A549 (cell line): ENCODE data around the gene SLC27A2. TPM values are rescaled to one million over a fixed set of nuclear protein-coding genes. Genes with fewer than 3 reads are reported as not detected.
A peak's percentile ranks its signal among the peaks of the same experiment; 100 is the strongest.
"Not testable (repeated sequence)": the region's sequence is repeated elsewhere in the genome, so short reads cannot be mapped to it uniquely, and the experiment has no call there.

Experiments
- ATAC-seq, 2 experiments: fragments of 200-7000 bp in 1 of 2; fragments of >200 bp in 1 of 2; cut with Nextera tagmentation in 1 of 2; cut with Tn5 transposase in 1 of 2; 3 replicates each; pipeline versions ENCODE4 v1.8.0 to v1.9.1; 2018 to 2020; ENCODE audit warnings: mild to moderate bottlenecking in 1 of 2, moderate library complexity in 1 of 2
- CTCF ChIA-PET: fragments of 300-600 bp; sonication (Branson Sonifier 250); formaldehyde crosslinking; extraction: SDS; loops from one replicate; lab custom pipeline; 2021; ENCODE audit warnings: antibody characterized with exemption, inconsistent platforms; lab: Yijun Ruan, JAX
- POLR2A ChIA-PET: fragments of 350-600 bp; formaldehyde crosslinking; extraction: SDS; loops from one replicate; lab custom pipeline; 2021; ENCODE audit warnings: antibody characterized with exemption, inconsistent platforms; lab: Yijun Ruan, JAX
- DNase-seq, 2 experiments: peaks; one replicate each; pipeline versions ENCODE4 v3.0.0 to v3.0.0-alpha.2; 2011 to 2016; ENCODE audit warnings: low read depth in 1 of 2, low spot score in 1 of 2
- FAIRE-seq: peaks from 2 replicates; lab custom pipeline; 2011; peaks lifted over from hg19 to GRCh38; lab: Jason Lieb, UNC
- H3K27ac ChIP-seq, 2 experiments: fragments of >200 bp; sonication (Bioruptor Twin); formaldehyde crosslinking; 3 replicates each; pipeline ENCODE4 v1.5.1; 2016 to 2017
- H3K4me1 ChIP-seq: fragments of >200 bp; sonication (Bioruptor Twin); formaldehyde crosslinking; 3 replicates; pipeline ENCODE4 v1.6.1; 2016
- H3K4me2 ChIP-seq: fragments of >200 bp; sonication (Bioruptor Twin); formaldehyde crosslinking; 3 replicates; pipeline ENCODE4 v1.6.1; 2016
- H3K4me3 ChIP-seq: fragments of >200 bp; sonication (Bioruptor Twin); formaldehyde crosslinking; 3 replicates; pipeline ENCODE4 v1.5.1; 2016
- H3K9me3 ChIP-seq: fragments of >200 bp; sonication (Bioruptor Twin); formaldehyde crosslinking; 3 replicates; pipeline ENCODE4 v1.6.1; 2016
- BCL3 ChIP-seq: fragments of >200 bp; sonication (Bioruptor Twin); formaldehyde crosslinking; IDR thresholded peaks from 3 replicates; pipeline ENCODE4 v1.6.1; 2016
- CHD4 ChIP-seq: fragments of 200-600 bp; sonication (generic); IDR thresholded peaks from 2 replicates; pipeline ENCODE4 v1.6.1; 2016; ENCODE audit warnings: antibody characterized with exemption, mild to moderate bottlenecking, borderline replicate concordance
- EHF ChIP-seq: fragments of 250-450 bp; sonication (Bioruptor Pico); IDR thresholded peaks from 2 replicates; pipeline ENCODE4 v1.5.0; 2020; ENCODE audit warnings: mild to moderate bottlenecking
- EP300 ChIP-seq, 2 experiments: fragments of >200 bp; sonication (Bioruptor Twin); formaldehyde crosslinking; IDR thresholded peaks; 2 replicates in 1 of 2; 3 replicates in 1 of 2; pipeline ENCODE4 v1.6.1; 2016 to 2017
- HDAC2 ChIP-seq: fragments of 200-600 bp; sonication (generic); IDR thresholded peaks from 2 replicates; pipeline ENCODE4 v1.6.1; 2016
- HEYL ChIP-seq: fragments of 250-450 bp; sonication (Bioruptor Pico); IDR thresholded peaks from 2 replicates; pipeline ENCODE4 v1.8.0; 2021; ENCODE audit warnings: mild to moderate bottlenecking, moderate library complexity
- HOXB13 ChIP-seq: fragments of 250-450 bp; sonication (Bioruptor Pico); IDR thresholded peaks from 2 replicates; pipeline ENCODE4 v1.5.0; 2020; ENCODE audit warnings: low read depth, mild to moderate bottlenecking, moderate library complexity
- HOXB5 ChIP-seq: fragments of 250-450 bp; sonication (Bioruptor Pico); IDR thresholded peaks from 2 replicates; pipeline ENCODE4 v1.5.0; 2020; ENCODE audit warnings: mild to moderate bottlenecking, moderate library complexity
- JUNB ChIP-seq: fragments of >200 bp; sonication (Bioruptor Twin); formaldehyde crosslinking; IDR thresholded peaks from 2 replicates; pipeline ENCODE4 v1.6.1; 2016
- MAFK ChIP-seq: fragments of 450-650 bp; IDR thresholded peaks from 2 replicates; pipeline ENCODE4 v1.6.1; 2014; ENCODE audit not compliant: partially characterized antibody
- NPAS2 ChIP-seq: fragments of 250-450 bp; sonication (Bioruptor Pico); IDR thresholded peaks from 2 replicates; pipeline ENCODE4 v1.8.0; 2022; ENCODE audit warnings: mild to moderate bottlenecking, moderate library complexity, borderline replicate concordance
- PHF8 ChIP-seq: fragments of 200-600 bp; sonication (generic); IDR thresholded peaks from 2 replicates; pipeline ENCODE4 v1.6.1; 2016; ENCODE audit warnings: low read depth, mild to moderate bottlenecking, antibody characterized with exemption, moderate library complexity, borderline replicate concordance
- RAD21 ChIP-seq, 2 experiments: fragments of >200 bp in 1 of 2; sonication (Bioruptor Twin) in 1 of 2; formaldehyde crosslinking in 1 of 2; IDR thresholded peaks in 1 of 2; conservative IDR thresholded peaks in 1 of 2; 2 replicates in 1 of 2; 3 replicates in 1 of 2; pipeline ENCODE4 v1.6.1; 2012 to 2018; ENCODE audit warnings: inconsistent platforms in 1 of 2
- REST ChIP-seq: fragments of 200-600 bp; sonication (generic); IDR thresholded peaks from 2 replicates; pipeline ENCODE4 v1.6.1; 2016; ENCODE audit warnings: antibody characterized with exemption, mild to moderate bottlenecking, moderate library complexity
- RFX5 ChIP-seq: fragments of 450-650 bp; IDR thresholded peaks from 2 replicates; pipeline ENCODE4 v1.7.1; 2014; ENCODE audit warnings: antibody characterized with exemption, mild to moderate bottlenecking, moderate library complexity
- RNF2 ChIP-seq: fragments of 200-600 bp; sonication (generic); IDR thresholded peaks from 2 replicates; pipeline ENCODE4 v1.6.1; 2016; ENCODE audit warnings: low read depth, mild to moderate bottlenecking, antibody characterized with exemption, moderate library complexity, borderline replicate concordance
- TFCP2L1 ChIP-seq: fragments of 250-450 bp; sonication (Bioruptor Pico); IDR thresholded peaks from 2 replicates; pipeline ENCODE4 v1.5.0; 2021; ENCODE audit warnings: mild to moderate bottlenecking
- USF2 ChIP-seq: fragments of 450-650 bp; IDR thresholded peaks from 2 replicates; pipeline ENCODE4 v1.6.1; 2014; ENCODE audit warnings: antibody characterized with exemption
- ZNF302 ChIP-seq: fragments of 250-450 bp; sonication (Bioruptor Pico); IDR thresholded peaks from 2 replicates; pipeline ENCODE4 v1.9.0; 2021; ENCODE audit warnings: inconsistent platforms, mild to moderate bottlenecking, moderate library complexity
- WGBS: methylation state at CpG from one replicate; pipeline ENCODE4 v1.1.6; 2017; ENCODE audit errors: missing lambda C conversion rate; 5-methylcytosine and 5-hydroxymethylcytosine counted together
- polyA plus RNA-seq, 4 experiments: library from polyadenylated mRNA; depleted of rRNA in 3 of 4; stranded (reverse); fragments of >200 nt; fragmentation: RNase III in 1 of 4; extraction: RNeasy Plus Mini Kit Qiagen cat#74134 plus additional on column Dnase treatment in 1 of 4; gene quantifications; 2 replicates in 3 of 4; 3 replicates in 1 of 4; pipeline ENCODE4 v1.2.3, GENCODE V29; 2011 to 2017

The SLC27A2 gene
- polyA plus RNA-seq, 2 of the 4 experiments (the other 2 are of a cell fraction): 36.0 to 44.1 TPM

GRCh38 chr15:50187997-50188396, 6.0 kb downstream of the SLC27A2 start (continued):
- TF ChIP-seq USF2 (no peak), REST (no peak), TFCP2L1 (CRISPR knock-in tag) (no peak), ZNF302 (no peak), PHF8 (no peak)

- FAIRE-seq, DNase-seq, H3K4me3 ChIP-seq, H3K9me3 ChIP-seq, H3K4me2 ChIP-seq, H3K27ac ChIP-seq, ATAC-seq, POLR2A ChIA-PET: not testable (repeated sequence)
- CTCF ChIA-PET: interaction anchor here (1.3 to 4.7 kb wide), 3 partner anchors 40 to 127 kb away, joined by 3 to 23 read pairs (median 14); no protein-coding TSS in a partner anchor
- WGBS: 90% methylated on average over 5 of the region's 5 CpGs
- peaks cover 29% of the 10 kb centered on the region for H3K4me1 ChIP-seq
These were observed 6.8 kb downstream of the SLC27A2 start for GRCh38 chr15:50188793-50189192.

GRCh38 chr15:50189633-50190032, 7.6 kb downstream of the SLC27A2 start:
- Histone ChIP-seq H3K9me3 (no peaks in the 10 kb centered on the region), H3K4me1 (peaks cover 24% of the 10 kb centered on the region), H3K27ac (no peak overlapping the region), H3K4me2 (peak overlapping the region; percentile 5; the same call in 1 of the 3 replicates), H3K4me3 (no peak overlapping the region)
- no peak for FAIRE-seq
- no peak for TF ChIP-seq EHF (CRISPR knock-in tag)
- TF ChIP-seq PHF8: no peak
- no peak for TF ChIP-seq RFX5
- no peak for TF ChIP-seq CHD4
- TF ChIP-seq NPAS2 (CRISPR knock-in tag): no peak
- ChIA-PET POLR2A (no interaction called here), CTCF (interaction anchor here (1.3 to 5.2 kb wide), 4 partner anchors 8 to 126 kb away, joined by 3 to 39 read pairs (median 14); partner anchors contain the start of gene SLC27A2)
- no peak for DNase-seq
- ATAC-seq: no peak

GRCh38 chr15:50190166-50190570, 8.2 kb downstream of the SLC27A2 start:
- no peak for FAIRE-seq
- CTCF ChIA-PET: interaction anchor here (0.7 to 5.2 kb wide), 5 partner anchors 8 to 80 kb away, joined by 3 to 39 read pairs (median 6); partner anchors contain the start of gene SLC27A2

More at GRCh38 chr15:50190166-50190570, 8.2 kb downstream of the SLC27A2 start:
- Histone ChIP-seq H3K9me3 (no peaks in the 10 kb centered on the region), H3K4me3 (no peak overlapping the region), H3K27ac (no peak overlapping the region), H3K4me2 (peak overlapping the region; percentile 5; the same call in 1 of the 3 replicates)
- ATAC-seq: no peak
- POLR2A ChIA-PET: interaction anchor here (1.8 kb wide), 1 partner anchor 8 kb away, joined by 4 read pairs; the partner anchor contains the start of gene SLC27A2
- DNase-seq: no peak
- no peak for TF ChIP-seq BCL3
- no peak for TF ChIP-seq HEYL (CRISPR knock-in tag)
- TF ChIP-seq HDAC2: no peak
- no peak for TF ChIP-seq RNF2
- no peak for TF ChIP-seq MAFK
- no peak for TF ChIP-seq EP300 (IDR thresholded peaks at IDR 0.05)
- TF ChIP-seq TFCP2L1 (CRISPR knock-in tag): no peak
- TF ChIP-seq HOXB5: no peak
- no peak for TF ChIP-seq EHF (CRISPR knock-in tag)
- no peak for TF ChIP-seq HOXB13
- TF ChIP-seq JUNB: no peak
- TF ChIP-seq RAD21 (conservative IDR thresholded peaks at IDR 0.05 in 1 of 2, IDR thresholded peaks at IDR 0.05 in 1 of 2): no peak
- TF ChIP-seq, all 56 proteins: peak for 0
- H3K4me1 ChIP-seq: peaks cover 19% of the 10 kb centered on the region
